Measurements from ENCODE around the gene ARHGAP11A.

Gene ARHGAP11A

DNA sequence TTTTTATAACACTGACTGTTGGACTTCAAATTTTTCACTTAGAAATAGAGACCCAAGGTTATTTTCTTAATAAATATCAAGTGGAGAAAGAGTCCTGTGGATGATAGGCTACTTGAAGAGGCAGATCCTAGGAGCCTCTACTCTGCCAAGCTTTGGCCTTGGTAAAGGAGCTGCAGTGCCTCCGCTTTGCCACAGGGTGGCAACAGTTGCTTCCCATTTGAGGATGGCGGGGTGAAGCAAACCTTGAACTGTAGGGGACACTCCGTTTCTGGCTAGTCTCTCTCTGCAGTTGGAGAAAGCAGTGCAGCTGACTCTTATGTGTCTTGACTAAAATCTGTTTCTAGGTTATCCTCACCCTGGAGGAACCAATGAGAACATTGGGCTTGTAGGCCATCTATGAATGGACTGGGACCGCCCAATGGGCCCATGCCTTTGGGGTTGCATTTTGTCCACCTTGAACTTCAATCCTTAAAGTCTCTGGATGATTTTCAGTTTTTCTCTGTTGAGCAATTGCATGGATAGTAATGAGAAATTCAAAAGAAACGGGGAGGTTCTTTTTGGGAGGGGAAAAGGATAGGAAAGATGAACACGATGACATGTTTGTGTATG is 36.0 kb downstream of the ARHGAP11A start:
- TF ChIP-seq, protein P1, sequence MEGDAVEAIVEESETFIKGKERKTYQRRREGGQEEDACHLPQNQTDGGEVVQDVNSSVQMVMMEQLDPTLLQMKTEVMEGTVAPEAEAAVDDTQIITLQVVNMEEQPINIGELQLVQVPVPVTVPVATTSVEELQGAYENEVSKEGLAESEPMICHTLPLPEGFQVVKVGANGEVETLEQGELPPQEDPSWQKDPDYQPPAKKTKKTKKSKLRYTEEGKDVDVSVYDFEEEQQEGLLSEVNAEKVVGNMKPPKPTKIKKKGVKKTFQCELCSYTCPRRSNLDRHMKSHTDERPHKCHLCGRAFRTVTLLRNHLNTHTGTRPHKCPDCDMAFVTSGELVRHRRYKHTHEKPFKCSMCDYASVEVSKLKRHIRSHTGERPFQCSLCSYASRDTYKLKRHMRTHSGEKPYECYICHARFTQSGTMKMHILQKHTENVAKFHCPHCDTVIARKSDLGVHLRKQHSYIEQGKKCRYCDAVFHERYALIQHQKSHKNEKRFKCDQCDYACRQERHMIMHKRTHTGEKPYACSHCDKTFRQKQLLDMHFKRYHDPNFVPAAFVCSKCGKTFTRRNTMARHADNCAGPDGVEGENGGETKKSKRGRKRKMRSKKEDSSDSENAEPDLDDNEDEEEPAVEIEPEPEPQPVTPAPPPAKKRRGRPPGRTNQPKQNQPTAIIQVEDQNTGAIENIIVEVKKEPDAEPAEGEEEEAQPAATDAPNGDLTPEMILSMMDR (IDR thresholded peaks at IDR 0.05; ENCODE audit: low read depth, low read length, missing control alignments) = peak; percentile 94
- no peak for DNase-seq (ENCODE audit: extremely low read depth, low read depth)
- no peak overlapping the region for H3K4me3 ChIP-seq (replicated peaks; ENCODE audit: low read depth, low read length)

DNA sequence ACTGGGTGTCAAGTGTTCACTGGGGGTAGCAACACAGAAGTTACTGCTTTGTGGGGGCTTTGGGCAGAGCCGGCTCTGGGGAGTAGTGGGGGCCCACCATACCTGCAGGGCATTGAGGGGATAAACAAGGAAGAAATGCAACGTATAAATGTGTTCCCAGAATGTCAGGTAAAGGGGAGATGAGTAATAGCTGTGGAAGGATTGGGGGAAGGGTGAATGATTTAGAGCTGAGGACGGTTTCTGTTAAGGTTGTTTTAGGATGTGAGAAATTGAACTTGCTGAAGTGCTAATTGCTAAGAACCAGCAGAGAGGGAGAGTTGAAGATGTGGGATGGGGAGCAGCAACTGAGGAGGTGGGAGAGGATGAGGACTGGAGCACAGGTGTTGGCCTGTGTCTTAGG is 36.9 kb downstream of the ARHGAP11A start:
- no peak for DNase-seq (ENCODE audit: extremely low read depth, low read depth)
- TF ChIP-seq, protein P1 (IDR thresholded peaks at IDR 0.05; ENCODE audit: low read depth, low read length, missing control alignments) = no peak
- H3K4me3 ChIP-seq (replicated peaks; ENCODE audit: low read depth, low read length) = no peak overlapping the region

DNA sequence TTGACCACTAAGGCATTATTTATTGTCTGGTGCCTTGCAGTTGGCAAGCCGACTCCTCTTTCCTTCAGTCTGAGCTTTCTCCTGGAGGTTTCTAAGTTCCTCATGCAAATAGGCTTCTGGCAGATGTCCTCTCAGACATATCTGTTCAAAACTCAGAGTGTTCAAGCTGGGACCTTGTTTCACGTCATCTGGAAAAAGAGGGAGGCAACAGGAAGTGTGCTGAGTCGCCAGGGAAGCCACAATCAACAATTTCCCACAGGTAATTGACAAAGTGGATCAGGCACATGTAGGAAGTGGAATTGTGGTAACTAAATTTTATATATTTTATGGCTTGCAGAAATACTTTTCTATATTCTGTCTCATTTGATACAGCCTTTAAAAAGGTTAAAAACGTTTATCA is 40.8 kb downstream of the ARHGAP11A start:
- TF ChIP-seq, protein P1 (IDR thresholded peaks at IDR 0.05; ENCODE audit: low read depth, low read length, missing control alignments) = no peak
- H3K4me3 ChIP-seq (replicated peaks; ENCODE audit: low read depth, low read length) = no peak overlapping the region
- no peak for DNase-seq (ENCODE audit: extremely low read depth, low read depth)

DNA sequence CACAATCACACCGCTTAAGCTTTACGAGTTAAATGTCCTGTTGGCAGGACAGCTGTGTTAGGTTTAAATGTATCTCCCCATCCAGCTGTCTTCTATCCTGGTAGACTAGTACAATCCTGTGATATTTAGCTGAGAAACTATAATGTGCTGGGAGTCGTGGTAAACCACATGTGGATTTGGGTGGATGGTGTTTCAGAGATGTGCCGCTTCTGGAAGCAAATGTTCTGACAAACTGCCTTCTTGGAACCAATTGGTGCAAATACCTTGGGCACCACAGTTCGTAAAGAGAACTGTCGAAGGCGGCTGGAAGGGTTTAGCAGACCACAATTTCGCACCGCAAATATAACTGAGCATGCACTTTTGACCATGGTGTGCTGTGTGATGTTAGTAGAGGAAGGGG is 41.2 kb downstream of the ARHGAP11A start:
- TF ChIP-seq, protein P1 (IDR thresholded peaks at IDR 0.05; ENCODE audit: low read depth, low read length, missing control alignments) = no peak
- H3K4me3 ChIP-seq (replicated peaks; ENCODE audit: low read depth, low read length) = no peak overlapping the region
- DNase-seq (ENCODE audit: extremely low read depth, low read depth) = no peak

DNA sequence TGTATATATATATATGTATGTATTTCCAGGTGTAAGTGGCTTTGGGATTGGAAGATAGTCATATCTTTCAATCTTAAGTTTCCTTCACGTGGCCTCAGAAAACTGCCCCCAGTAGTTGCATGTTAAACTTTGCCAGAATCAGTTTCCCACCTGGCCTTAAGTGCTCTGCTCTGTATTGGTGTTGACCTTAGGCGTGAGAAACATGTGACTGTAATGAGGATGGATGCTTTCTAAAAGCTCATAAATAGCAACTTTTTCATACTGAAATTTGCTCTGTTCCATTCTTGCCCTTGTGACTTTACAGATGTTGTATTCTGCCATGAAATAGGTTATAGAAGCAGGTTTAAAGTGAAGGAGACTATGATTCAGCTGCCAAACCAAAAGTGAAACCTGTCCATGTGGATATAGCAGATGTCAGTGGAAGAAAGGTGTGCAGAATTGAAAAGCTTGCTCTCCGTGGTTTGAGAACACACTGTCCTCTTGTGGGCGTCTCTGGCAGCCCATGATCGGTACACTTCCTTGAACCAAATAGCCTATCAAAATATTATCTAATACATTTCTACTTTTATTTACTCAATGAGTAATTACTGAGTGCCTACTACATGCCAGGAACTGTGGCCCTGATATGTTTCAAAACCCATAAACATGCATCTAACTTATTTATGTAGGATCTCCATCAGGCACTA is 42.0 kb downstream of the ARHGAP11A start:
- TF ChIP-seq, protein P1 (IDR thresholded peaks at IDR 0.05; ENCODE audit: low read depth, low read length, missing control alignments) = no peak
- no peak overlapping the region for H3K4me3 ChIP-seq (replicated peaks; ENCODE audit: low read depth, low read length)
- no peak for DNase-seq (ENCODE audit: extremely low read depth, low read depth)

DNA sequence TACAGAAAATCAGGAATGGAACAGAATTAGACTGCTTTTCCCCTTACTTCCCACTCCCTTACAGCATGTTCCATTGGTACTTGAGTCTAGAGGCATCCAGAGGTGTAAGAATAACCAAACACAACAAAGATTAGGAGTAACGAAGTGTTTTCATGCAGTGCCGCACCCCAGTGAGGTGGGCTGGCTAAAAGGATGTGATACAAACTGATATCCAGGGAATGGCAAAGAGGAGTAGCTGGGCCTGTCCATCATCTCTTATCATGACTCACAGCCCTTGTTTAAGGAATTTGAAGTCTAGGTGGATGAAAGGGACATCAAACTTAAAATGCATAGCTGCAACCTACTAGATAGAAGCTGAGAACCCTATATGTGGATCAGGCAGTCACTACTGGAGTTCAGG is 42.6 kb downstream of the ARHGAP11A start:
- H3K4me3 ChIP-seq (replicated peaks; ENCODE audit: low read depth, low read length) = no peak overlapping the region
- TF ChIP-seq, protein P1 (IDR thresholded peaks at IDR 0.05; ENCODE audit: low read depth, low read length, missing control alignments) = no peak
- DNase-seq (ENCODE audit: extremely low read depth, low read depth) = no peak
